ENCODE measurements around the gene EML6.
A peak's percentile ranks its signal among the peaks of the same experiment; 100 is the strongest.

Gene EML6

DNA sequence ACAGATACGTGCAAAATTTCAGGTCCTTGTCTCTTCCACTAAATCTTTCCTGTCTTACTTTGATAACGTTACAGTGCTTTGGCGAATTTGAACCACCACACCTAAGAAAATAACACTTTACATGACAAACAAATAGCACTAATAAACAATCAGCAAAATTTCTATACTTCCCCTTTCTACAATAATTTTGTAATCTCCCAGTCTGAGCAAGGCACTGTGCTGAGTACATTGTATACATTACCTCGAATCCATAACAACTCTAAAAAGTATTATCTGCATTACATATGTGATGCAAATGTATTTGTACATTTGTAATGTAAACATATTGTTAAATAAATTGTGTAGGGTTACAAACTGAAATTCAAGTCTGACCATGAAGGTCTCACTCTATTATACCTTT, 276.9 kb downstream of the EML6 start:
- no peak for DNase-seq (ENCODE audit: low spot score)

DNA sequence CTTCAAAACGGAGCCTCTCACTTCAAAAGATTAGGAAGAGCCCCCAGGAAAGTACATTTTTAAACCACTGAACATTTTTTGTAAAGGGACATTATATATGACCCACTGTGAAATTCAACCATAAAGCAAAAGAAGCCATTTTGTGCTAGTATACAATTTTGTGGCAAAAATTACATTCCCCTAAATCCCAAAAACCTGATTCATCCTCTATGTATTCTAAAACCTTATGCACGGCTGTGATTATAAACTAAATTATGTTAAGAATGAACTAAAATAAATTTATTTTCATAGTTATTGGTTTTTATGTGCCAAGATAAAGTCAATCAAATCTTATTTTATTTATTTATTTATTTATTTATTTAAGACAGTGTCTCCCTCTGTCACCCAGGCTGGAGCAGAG, 278.3 kb downstream of the EML6 start:
- DNase-seq (ENCODE audit: low spot score), result no peak

GRCh38 chr2:55003706-55004639, 280.5 kb downstream of the EML6 start:
- DNase-seq (ENCODE audit: low spot score), result peak; percentile 52

DNA sequence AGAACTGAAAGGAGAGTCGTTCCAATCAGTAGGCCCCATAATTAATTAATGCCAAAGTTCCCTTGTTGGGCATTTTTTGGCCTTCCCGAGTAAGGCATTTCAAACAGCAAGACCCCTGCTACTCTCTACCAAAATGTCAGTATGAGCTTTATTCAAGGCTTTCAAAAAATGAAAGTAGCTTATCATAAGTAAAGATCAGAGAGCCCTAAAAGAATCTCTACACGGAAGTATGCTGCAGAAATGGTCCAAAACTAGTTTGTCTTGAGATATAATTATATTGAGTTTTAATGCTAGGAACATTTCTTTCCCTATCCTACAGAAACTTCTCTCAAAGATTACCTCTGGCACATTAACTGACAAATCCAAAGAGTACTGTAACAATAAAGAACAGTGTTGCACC, 282.8 kb downstream of the EML6 start:
- DNase-seq (ENCODE audit: low spot score), result no peak

DNA sequence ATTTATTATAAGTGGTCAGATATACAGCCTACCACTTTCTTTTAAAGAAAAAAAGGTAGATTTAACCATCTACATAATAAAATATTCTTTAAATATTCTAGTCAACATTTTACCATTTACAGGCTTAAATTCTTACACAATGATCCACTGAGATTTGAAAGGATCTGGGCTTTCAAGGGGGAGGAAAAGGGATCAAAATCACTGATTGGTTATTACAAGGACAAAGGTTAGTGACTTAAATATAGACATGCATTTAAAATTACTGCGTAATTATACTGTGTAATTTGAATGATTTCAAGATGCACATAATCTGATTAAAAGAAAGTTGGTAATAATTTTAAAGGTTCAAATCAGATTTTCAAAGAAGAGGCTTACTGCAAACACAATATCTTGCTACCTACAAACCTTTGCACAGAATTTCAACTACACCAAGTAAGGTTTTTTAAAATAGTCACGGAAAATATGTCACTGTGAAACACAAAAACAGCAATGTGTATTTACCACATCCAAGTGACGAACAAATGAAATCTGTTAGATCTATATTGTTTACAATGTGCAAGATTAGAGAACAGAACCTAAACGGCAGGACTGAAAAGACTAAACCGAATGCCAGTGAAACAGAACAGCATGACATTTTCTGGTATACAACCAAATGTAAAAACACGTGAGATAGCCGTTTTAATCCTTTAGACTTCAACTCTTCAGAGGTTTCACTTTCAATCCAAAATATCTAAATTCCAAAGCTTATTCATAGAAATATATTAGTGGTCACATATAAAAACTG, 286.0 kb downstream of the EML6 start:
- DNase-seq (ENCODE audit: low spot score), result no peak

DNA sequence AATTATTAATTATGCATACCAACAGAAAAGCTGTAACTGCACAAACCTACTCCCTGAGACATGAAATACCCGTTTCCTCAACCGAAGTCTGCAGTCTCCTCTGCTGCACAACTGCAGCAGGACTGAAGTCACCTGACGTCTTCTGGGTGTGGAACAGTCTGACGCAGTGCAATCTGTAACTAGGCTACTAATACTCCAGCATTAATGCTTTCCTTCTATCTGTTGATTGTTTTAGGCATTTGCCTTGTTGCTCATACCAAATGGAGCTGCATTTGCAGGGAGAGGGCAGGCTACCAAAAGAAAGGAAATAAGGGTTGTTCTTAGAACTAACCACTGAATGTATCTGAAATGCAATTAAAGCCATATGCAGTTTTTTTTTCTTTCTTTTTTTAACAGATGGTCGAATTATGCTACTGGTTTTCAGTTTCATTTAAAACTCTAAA, 286.7 kb downstream of the EML6 start:
- DNase-seq (ENCODE audit: low spot score), result peak; percentile 77

- DNase-seq (ENCODE audit: low spot score), result no peak
Measured at GRCh38 chr2:55010915-55011314, 287.5 kb downstream of the EML6 start.

DNA sequence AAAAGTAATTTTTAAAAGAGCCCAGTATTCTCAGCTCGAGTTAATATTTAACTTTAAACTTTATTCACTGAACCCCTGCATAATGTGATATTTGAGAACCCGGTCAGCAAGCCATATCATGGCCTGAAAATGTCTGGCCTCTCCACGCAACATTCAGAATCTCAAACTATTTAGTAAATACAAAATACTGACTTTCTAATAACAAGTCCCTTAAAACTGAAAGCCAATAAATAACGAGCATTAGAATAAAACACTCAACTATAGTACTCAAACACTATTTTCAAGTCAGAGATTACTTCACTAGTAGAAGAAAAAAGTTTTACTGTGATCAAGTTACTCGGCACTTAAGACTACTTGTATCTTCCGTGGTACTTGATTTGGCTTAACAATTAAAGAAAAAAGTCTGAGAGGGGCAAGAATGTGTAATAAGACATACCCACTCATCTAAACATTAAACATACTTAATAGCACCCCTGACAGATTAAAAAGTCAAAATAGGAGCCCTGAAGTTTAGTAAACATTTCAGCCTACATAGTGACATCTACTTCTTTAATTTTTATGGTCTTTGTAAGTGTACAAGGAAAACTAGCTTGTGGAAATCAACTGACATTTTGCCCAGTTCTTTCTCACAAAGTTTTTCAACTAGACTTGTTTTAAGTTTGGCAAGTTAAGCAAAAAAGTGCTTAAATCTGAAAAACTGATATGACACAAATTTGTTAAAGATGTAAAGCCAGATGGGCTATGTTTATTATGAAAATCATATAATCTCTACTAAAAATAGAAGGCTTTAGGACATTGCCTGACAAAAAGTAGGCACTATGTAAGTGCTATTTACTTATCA, 288.6 kb downstream of the EML6 start:
- no peak for DNase-seq (ENCODE audit: low spot score)

DNA sequence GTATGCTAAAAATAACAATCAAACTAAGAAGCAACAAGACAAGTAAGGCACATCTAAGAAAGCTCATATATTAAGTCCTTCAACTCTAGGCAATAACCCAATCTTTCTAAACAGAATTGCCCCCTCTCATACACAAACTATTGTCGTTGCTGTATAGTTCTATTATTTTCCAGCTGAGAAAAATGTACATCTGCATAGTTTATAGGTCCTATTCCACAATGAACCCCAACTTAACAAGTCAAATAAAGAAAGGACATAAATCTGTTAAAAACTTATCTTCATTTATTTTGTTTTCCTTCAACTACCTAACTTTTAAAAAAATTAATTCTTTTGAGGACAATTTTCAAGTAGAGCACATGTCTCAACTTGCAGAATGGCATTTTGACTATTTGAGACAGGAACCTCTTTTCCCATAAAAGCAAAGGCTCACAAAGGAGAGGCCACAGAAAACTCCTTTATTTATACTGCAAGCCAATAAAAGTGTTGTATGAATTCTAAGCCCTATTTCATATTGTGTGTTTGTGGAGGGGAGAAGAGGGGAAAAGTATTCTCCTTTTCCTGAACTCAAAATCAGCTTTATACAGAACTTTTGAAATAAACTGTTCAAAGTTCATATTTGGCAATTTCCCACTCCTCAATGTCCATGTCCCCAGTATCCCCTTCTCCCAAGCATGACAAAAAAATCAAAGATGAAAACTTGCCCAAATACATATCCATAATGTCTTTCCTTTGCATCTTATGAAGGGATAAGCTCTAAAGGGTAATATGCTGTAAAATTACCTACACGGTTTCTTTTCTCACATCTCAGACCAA, 289.4 kb downstream of the EML6 start:
- no peak for DNase-seq (ENCODE audit: low spot score)

DNA sequence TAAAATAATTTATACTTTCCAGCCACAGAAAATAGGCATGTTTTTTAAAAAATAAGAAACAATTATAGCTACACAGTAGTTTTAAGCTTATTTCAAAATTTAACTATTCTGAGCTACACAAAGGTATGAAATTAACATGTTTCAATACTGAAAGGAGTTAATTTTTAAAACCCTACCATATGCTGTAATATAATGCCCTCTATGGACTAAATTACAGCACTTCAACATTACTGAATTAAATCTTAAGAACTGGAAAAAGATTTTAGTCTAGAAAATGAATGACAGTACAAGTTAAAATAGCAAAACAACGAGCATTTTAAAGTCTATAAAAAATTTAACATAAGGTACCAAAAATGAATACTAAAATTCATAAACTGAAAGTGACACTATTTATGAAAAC, 290.5 kb downstream of the EML6 start:
- DNase-seq (ENCODE audit: low spot score), result no peak

GRCh38 chr2:55014962-55015939, 291.8 kb downstream of the EML6 start:
- peak; percentile 76 for DNase-seq (ENCODE audit: low spot score)

- no peak for DNase-seq (ENCODE audit: low spot score)
Measured at GRCh38 chr2:55017428-55017827, 294.0 kb downstream of the EML6 start.

GRCh38 chr2:55017880-55018279, 294.4 kb downstream of the EML6 start:
- no peak for DNase-seq (ENCODE audit: low spot score)

GRCh38 chr2:55018619-55019018, 295.2 kb downstream of the EML6 start:
- DNase-seq (ENCODE audit: low spot score), result no peak

- DNase-seq (ENCODE audit: low spot score), result no peak
Measured at GRCh38 chr2:55019526-55020258, 296.2 kb downstream of the EML6 start.

Measured in putamen (tissue), 1 donor.